ENCODE data around the gene ZBTB16.

Gene ZBTB16

DNA sequence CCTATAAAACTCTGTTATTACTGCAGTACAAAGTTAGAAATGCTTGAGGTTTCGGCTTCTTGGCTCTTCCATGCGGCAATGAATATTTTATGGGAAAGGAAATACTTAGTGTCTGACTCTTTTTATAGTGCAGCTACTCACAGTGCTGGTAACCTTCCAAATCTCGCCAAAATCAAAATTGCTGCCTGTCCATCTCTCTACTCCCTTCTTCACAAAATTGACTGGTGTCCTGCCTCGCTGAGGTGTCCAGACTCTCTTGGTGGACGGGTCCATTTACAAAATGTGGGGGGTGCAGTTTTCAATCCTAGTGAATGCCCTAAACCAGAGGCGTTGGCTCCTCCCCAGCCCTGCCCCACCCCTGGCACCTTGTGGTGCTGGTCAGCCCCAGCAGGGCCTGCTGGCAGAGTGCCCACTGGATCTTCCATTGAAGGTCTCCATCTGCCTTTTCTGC, 73.5 kb downstream of the ZBTB16 start:
- no peak for DNase-seq

DNA sequence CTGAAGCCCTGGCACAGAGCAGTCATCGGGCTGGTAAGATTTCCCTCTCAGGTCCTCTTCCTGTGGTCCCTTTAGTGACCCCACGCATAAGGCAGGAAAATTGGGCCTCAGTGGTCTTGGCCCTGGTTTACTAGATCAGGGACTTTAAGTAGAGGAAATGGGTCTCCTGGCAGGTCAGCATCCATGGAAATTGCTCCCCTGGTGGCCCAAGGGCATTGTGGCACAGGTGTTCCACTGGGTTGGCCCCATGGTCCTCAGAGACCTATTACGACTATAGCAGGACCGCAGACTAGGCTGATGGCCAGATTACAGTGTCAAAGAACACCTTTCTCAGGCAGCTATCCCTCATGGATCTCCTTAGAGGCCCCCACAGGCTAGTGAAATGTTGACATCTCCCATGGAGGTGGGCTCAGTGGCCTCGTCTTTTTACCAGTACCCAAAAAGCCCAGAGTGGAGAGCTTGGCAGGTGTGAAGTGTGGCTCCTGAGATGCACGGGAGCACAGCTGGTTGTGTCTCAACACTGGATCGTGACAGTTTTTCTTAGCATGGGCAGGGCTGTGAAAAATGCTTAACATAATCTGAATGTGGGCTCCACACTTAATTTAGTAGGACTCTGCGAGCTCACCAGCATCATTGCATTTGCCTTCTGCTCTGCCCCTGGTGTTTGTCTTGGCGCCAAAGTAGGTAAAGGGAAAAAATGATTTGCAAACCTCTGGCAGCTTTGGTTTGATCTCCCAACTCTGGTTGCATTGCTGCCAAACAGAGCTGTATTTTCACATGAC, 74.2 kb downstream of the ZBTB16 start:
- no peak for DNase-seq

DNA sequence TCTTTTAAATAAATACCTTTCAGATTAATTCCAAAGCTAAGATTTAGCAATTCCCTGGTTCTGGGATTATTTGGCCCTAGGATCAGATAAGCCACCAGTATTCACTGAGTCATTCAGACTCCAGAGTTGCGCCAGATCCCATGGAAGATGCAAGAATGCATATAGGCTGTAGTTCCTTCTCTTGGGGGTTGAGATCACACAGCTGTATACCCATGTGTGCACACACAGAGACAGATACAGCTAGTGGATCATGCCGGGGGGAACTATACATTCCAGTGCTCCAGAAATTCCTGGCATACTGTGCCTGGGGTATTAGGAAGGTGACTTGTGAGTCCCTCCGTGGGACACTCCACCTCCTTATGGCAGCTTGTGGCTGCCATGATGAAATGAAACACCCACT, 75.4 kb downstream of the ZBTB16 start:
- DNase-seq, result no peak

DNA sequence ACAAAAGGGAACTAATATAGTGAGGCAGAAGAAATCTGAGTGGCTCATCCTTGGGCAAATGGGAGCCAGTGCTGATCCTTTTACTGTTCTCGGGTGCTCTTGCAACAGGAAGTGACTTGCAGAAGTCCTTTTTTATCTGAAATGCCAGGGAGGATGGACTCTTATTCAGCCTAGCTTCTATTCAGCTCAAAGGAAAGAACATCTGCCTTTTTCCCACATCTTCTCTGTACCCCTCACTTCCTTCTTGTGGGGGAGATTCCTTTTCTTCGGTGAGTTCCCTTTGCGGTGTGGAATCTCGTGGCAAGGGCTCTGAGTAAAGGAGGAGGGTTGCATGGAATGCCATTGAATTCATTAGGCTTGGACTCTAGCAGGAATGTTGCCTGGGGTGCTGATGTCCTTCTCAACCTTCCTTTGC, 76.2 kb downstream of the ZBTB16 start:
- no peak for DNase-seq

DNA sequence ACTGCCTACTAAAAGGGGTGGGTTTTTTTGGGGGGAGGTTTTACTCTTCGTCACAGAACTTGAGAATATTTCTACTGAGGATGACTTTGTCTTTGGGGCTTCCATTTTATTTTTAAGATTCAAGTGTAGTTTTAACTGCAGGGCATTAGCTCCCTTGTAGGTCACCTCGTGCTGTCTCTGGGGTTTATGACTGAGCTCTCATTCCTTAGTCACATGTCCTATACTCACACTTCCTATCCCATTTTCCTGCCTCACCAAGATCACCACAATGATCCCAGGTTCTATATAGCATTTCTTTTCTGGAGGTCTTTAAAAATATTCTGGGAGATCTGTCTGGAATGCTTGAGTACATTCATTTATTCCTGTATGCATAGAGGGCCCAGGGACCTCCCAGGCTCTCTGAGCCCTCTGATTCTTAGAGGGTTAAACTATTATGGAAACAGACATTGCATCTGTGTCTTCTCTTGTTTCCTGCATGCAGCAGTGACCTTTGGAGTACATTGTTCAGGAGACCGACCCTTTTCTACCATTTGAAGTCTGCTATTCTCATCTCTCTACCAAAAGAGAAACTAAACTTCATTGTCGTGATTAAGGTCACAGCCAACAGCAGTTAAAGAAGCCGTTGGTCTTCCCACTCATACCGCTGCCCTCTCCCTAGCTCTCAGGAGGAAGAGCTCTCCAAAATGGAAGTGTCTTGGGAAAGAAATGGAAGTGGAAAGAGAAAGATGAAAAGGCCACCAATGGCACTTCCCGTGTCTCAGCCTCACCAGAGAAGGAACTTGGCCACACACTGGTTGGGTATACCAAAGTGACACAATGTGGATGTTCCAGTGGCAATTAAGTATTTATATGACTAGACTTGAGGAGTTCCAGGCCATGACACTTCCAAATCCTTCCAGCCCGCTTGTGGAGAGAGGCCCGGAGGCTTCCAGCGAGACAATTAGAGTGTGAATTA, 77.5 kb downstream of the ZBTB16 start:
- DNase-seq, result no peak

DNA sequence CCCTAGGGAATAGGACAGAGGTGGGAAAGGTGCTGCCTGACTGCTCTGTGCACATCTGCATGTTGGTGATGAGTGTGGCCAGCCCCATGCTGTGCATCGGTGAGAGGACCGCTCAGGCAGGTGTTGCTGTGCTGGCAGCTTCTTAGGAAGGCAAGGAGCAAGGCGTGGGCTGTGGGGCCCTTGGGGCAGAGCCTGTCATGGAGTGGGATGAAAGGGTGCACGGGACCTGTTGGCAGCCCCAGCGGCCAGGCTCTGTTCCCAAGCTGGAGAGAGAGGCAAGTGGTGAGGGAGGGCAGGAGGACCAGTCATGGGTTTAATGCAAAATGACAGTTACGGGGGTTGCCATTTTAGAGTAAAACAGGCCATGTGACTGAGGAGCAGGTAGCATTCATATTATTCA, 78.3 kb downstream of the ZBTB16 start:
- DNase-seq, result no peak

DNA sequence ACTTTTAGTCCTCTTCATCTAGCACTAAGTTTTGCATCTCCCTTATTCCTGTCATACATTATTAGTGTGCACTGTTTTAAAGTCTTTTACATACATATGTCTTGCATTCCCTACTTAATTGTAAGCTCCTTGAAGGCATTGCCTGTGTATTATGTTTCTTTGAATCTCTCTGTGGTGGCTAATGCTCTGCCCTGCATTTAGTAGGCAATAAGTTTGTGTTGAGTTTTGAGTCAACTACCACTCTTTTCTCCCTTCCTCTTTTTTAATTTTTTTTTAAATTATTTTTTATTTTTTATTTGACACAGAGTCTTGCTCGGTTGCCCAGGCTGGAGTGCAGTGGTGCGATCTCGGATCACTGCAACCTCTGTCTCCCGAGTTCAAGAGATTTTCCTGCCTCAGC, 78.9 kb downstream of the ZBTB16 start:
- DNase-seq, result no peak

DNA sequence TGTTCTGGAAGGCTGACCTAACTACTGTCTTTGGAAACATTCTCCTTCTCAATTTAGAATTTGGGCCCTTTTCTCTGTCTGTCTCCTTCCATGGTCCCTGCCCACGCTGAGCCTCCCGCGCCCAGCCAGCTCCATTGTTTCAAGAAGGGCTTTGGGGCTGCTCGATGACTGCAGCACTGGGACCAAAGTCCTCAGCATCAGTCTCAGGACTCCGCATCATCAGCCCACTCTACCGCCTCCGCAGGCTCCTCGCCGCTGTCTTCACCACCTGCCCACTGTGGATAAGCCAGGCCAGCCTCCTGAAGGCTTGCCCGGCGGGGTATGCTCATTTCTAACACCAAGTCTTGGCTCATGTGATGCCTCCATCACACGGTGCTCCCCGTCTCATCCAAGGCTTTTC, 81.3 kb downstream of the ZBTB16 start:
- DNase-seq, result no peak

DNA sequence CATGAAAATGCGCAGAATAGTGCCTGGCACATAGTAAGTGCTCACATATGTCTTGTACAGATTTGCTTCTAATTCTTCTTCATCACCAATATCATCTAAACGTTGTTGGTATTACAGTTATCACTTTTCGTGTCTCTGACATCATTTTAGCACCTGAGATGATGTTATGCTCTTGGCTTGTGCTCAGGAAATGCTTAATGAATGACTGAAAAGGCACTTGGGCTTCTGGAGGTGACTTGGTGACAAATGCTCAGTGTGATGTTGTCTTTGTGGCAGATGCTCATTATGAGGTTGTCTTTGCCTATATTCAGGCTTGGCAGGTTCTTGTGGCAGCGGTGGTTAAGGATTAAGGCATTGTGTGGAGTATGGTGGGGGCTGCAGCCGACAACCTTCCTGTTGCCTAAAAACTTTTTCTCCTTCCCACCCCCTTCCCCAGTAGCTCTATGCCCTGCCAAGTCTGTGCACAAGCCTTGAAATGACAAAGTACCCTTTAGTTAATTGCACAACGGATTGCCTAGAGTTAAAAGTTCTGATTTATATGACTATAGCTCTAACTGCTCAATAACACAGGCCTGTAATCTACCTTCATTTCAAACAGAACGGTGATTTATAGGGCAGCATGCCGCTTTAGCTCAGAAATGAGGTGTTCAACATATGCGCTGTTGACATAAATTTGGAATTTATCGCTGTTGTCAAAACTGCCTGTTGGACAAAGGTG, 82.5 kb downstream of the ZBTB16 start:
- DNase-seq, result peak; percentile 47

DNA sequence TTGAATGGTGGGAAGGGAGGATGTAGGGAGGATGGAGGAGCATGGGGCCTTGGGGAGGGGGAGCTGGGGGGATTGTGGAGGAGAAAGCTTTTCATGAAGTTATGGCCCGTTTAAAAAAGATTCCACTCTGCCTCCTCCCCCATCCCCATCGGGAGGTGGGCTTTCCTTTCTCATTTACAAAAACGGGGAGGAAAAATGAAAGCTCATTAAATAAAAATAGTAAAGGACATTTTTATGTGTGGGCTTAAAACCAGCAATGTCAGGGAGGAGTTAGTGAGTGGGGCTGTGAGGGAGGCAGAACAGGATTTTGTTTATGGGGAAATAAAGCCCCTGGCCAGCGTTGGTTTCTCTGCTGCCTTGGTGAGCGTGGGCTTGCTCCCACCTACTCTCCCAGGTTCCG, 83.2 kb downstream of the ZBTB16 start:
- DNase-seq, result no peak

DNA sequence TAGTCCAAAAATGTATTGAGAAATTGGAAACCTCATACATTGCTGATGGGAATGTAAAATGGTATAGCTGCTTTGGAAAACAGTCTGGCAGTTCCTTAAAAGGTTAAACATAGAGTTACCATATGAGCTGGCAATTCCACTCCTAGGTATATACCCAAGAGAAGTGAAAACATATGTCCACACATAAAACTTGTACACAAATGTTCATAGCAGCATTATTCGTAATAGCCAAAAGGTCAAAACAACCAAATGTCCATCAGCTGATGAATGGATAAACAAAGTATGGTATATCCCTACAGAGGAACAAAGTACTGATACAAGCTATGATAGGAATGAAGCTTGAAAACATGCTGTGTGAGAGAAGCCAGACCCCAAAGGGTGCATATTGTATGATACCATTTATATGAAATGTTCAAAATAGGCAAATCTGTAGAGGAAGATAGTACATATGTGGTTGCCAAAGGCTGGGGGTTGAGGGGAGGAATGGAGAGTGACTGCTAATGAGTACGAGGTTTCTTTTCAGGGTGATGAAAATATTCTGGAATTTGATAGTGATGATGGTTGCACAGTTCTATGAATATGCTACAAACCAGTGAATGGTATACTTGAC, 85.8 kb downstream of the ZBTB16 start:
- DNase-seq, result no peak

DNA sequence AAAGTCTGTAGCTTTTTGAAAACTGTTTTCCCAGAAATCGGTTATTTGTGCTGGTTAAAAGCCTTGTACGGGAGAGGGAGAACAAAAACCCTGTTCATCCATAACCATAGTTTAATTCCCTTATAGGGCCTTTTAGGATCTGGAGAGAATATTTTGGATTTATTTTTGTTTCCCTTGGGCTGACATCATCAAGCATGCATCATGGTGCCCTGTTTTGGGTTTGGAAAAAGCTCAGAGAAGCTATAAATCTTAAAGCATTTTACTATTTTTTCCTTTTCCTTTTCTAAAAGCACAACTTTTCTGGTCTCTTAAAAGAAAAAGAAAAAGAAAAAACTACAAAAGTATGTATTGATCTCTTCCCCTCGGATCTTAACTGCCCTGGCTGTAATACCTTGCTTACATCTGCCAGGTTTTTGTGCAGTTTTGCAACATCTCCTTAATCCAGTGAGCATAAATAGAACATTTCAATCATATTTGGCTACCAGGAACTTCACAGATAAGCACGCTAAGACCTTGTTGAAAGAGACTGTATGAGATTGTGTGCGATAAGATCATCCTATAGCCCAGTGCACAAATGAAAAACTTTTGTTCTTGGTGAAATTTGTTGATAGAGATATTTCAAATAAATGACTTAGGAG, 88.0 kb downstream of the ZBTB16 start:
- DNase-seq, result no peak

DNA sequence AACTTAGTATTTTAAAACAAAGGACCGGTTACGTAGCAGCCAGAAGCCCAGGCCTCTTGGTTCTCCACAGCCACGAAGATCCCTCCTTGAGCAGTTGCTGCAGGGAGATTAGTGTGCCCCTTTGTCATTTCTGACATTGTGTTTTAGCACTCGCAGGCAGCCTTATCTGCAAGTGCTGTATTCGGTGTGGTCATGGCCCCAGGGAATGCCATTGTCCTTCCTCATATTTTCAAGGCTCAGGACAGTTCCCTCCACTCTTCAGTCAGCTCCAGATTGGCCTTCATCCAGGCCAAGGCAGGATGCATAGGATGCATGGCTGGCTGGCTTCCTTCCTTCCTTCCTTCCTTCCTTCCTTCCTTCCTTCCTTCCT, 88.5 kb downstream of the ZBTB16 start:
- no peak for DNase-seq

DNA sequence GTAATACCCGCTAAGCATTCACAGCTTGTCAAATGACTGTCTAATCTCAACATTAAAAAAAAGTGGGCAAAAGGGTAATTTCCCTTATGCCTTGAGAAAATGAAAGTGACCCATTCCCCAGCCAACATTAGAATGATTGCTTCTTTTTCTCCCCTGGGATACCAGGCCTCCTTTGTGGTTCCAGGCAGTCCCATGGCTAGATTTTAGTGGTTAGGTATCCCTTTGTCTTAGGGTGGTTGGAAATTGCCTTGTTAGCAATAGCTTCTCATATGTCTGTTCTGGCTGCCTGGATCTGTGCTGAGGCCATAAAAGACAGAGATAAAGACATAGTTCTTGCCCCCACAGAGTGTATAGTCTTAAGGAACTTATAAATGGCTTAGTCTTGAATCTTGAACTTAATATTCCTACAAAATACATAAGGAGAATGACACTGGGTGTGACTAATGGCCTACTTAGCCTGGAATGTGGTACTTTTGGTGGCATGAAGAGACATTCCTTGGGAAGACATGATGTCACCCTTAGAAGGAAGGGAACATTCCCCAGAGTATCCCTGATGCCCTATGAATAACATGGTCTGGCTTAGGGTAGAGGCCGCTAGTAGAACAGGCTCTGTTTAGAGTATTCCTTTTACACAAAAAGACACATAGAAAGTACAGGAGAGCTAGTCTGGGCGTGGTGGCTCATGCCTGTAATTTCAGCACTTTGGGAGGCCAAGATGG, 90.3 kb downstream of the ZBTB16 start:
- no peak for DNase-seq

DNA sequence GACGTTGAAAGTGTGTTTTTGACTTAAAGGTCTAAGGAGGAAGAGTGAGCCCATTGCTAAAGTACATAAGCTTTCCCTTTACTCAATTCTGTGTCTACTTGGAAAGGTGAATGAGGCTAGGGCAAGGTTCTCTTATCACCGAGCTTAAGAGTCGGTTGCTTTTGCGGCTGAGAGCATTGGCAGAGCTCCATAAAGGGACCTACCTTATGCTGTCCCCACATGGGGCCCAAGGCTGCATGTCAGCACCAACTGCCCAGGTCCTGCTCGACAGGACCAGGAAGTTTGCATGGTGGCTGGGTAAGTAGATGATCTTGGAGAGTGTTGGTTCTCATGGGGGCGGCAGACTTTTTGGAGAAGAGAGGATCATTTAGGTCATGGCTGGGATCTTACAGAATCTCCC, 91.2 kb downstream of the ZBTB16 start:
- no peak for DNase-seq

DNA sequence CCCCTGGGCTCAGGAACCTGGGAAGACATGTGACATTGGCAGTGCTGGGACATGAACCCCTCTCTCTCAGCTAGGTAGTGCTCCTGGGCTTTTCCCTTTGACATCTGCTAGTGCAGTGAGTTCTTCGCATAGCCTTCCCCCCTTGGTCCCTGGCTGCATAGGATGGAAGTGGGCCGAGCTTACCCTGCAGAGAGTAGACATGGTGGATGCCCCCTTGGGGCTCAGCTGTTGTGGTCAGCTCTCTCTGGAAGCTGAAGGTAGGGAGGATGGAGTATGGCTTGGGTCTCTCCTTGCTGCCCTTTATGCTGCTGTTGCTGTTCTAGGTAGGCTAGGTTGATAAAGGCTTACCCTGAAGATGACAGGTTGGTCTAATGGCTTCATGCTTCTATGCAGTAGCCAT, 92.1 kb downstream of the ZBTB16 start:
- no peak for DNase-seq

DNA sequence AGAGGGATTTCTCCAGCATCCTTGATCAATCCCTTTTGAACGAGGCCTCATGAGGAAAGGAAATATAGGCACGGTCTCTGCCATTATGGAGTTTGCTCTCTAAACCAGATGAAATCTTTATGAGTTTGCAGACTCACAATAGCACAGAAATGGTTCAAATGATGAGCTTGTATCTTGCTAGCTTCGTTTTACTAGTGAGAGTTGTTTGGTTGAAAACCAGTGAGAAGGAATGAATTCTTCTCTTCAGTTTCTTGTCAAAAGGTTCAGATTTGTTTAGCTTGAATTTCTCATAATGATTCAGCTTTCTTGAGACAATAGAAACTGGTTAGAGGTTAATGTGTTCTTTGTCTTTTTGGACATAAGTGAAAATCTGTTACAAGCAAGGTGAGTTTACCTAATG, 92.7 kb downstream of the ZBTB16 start:
- DNase-seq, result no peak

DNA sequence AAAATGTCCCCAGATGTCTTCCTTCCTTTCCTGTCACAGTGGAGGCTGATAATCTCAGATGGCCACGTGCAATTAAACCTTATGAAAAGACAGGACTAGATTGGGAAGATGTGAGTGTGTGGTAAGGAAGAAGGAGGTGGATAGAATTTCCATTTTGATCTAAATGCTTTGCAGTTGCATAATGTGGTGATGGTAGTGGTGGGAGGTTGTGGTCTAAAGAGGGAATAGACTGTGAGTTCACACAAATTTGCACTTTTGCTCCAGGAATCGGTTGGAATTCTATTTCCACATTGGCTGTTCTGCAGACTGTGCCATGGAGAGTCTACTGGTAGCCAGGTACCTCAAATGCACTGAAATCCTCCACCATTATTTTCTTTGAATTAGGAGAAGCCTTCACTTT, 93.3 kb downstream of the ZBTB16 start:
- DNase-seq, result no peak

DNA sequence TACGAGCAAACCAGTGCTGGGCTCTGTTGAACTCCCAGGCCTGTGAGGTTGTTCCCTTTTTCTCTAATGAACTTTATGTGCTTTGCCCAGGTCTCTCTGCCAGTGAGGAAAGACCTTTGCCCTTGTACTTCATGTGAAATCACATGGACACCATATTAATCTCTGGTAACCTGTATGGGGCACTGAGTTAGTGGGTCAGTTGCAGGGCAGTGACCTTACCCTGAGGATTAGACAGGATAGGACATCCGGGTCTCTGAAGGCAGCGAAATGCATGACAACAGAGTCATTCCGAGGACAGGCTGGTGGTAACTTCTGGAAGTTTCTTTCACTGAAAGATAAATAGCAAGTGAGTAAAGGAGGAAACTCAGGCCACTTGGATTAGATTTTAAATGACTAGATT, 93.7 kb downstream of the ZBTB16 start:
- no peak for DNase-seq

DNA sequence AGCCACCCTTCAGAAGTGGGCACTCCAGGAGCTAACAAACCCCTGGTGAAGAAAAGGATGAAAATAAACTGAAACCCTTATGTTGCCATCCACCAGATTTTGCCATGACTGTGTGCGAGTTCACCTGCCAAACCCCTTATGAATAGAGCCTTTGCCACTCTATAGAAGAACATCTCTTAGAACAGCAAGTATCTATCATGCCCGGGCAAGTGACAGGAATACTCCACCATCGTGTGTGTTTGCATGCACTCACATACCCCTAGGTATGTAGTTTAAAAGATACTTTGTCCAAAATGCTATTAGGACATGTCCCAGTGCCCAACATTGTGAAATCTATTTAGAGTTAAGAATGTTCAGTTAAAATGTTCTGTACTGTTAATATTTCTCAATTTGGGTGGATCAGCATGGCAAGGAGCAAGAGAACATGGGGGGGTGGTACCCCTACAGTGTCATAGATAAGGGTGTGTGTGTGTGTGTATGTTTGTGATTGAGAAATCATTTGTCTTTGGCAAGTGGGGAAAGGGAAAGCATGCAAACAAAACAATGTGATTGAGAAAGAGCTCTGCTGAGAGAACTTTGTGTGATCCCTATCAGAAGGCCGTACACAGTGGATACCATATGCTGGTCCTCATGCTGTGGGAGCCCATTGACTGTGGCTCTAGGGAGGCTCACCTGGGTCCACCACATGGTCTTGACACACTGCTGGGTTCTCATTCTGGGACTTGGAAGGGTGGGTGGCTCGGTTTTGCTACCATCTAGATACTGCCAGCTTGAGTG, 94.9 kb downstream of the ZBTB16 start:
- no peak for DNase-seq

DNA sequence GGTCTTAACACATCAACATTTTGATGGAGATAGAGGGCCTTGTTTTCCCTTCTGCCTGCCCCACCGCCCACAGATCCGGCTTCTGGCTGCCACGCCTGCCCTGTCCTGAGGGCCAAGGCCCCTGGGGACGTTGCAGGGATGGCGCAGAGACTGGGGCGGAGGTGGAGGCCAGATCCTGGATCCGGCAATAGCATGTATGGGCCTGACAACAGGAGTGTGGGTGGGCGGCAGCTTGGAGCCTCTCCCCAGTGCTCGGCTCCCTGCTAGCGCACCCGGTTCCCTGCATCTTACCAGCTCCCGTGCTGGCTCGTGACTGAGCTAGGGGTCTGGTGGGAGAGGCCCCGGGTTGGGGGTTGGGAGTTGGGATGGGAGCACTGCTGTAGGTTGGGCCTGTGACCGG, 95.6 kb downstream of the ZBTB16 start:
- DNase-seq, result no peak

Data from NCI-H1417 treated with DMSO at 0.1 percent for 48 hours (cell line).